Measurements from ENCODE around the gene GDPGP1.
"Not testable (repeated sequence)": the region's sequence is repeated elsewhere in the genome, so short reads cannot be mapped to it uniquely, and the experiment has no call there.

The GDPGP1 gene

DNA sequence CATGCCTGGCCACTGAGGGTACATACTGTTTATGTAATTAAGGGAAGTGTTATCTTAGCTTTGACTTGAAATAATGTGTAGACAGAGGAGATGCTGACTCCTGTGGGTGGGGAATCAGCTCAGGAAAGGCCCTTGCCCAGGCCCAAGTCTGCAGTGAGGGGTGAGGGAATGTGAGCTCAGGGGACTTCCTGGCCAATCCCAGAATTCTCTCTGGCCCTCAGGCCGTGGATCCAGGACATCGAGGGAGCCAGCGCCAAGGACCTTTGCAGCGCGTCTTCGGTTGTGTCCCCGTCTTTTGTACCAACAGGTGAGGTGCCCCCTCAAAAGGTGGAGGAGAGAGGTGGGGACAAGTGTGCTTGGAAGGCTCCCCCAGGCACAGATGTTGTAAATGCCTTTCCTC, 6.7 kb upstream of the GDPGP1 start:
- DNase-seq: no peak

DNA sequence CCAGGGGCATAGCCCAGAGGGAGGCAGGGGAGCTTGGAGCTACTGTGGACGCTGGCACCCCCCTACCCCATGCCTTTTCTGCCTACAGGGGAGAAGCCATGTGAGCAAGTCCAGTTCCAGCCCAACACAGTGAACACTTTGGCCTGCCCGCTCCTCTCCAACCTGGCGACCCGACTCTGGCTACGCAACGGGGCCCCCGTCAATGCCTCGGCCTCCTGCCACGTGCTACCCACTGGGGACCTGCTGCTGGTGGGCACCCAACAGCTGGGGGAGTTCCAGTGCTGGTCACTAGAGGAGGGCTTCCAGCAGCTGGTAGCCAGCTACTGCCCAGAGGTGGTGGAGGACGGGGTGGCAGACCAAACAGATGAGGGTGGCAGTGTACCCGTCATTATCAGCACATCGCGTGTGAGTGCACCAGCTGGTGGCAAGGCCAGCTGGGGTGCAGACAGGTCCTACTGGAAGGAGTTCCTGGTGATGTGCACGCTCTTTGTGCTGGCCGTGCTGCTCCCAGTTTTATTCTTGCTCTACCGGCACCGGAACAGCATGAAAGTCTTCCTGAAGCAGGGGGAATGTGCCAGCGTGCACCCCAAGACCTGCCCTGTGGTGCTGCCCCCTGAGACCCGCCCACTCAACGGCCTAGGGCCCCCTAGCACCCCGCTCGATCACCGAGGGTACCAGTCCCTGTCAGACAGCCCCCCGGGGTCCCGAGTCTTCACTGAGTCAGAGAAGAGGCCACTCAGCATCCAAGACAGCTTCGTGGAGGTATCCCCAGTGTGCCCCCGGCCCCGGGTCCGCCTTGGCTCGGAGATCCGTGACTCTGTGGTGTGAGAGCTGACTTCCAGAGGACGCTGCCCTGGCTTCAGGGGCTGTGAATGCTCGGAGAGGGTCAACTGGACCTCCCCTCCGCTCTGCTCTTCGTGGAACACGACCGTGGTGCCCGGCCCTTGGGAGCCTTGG, 5.9 kb upstream of the GDPGP1 start:
- no peak for DNase-seq

DNA sequence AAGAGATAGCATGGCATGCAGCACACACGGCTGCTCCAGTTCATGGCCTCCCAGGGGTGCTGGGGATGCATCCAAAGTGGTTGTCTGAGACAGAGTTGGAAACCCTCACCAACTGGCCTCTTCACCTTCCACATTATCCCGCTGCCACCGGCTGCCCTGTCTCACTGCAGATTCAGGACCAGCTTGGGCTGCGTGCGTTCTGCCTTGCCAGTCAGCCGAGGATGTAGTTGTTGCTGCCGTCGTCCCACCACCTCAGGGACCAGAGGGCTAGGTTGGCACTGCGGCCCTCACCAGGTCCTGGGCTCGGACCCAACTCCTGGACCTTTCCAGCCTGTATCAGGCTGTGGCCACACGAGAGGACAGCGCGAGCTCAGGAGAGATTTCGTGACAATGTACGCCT, 5.0 kb upstream of the GDPGP1 start:
- DNase-seq: no peak

DNA sequence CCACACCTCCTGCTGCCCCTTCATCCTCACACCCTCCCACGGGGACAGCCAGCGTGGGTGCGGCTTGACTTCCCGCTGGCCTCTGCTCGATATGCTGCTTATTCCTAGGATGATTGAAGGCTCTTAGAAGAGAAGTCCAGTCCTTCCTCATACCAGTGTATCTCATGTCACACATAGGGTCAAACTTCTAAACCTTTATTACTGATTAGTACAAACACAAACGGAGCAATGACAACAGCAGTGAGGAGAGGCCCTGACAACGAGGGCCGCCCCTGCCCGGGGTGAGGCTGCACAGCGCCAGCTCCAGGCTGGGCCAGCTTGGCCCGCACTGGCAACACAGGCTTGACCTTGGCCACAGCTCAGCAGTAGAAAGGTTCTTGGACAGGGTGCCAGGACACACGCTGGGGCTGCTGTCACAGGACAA, 3.9 kb upstream of the GDPGP1 start:
- no peak for DNase-seq

DNA sequence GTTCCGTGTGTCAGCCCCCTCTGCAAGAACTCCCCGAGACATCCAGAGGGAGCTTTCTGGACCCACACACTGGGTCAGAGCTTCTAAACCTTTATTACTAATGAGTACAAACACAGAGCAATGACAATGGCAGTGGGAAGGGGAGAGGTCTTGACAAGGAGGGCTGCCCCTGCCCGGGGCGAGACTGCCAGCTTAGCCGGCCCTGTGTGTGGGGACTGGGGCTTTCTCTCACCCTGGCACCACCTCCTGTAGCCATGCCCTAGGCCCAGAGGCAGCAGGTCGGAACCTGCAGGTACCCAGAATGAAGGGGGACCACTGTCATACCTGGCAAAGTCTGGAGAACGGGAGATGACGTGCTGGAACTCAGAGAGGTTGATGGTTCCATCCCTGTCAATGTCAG, 3.4 kb upstream of the GDPGP1 start:
- no peak for DNase-seq

DNA sequence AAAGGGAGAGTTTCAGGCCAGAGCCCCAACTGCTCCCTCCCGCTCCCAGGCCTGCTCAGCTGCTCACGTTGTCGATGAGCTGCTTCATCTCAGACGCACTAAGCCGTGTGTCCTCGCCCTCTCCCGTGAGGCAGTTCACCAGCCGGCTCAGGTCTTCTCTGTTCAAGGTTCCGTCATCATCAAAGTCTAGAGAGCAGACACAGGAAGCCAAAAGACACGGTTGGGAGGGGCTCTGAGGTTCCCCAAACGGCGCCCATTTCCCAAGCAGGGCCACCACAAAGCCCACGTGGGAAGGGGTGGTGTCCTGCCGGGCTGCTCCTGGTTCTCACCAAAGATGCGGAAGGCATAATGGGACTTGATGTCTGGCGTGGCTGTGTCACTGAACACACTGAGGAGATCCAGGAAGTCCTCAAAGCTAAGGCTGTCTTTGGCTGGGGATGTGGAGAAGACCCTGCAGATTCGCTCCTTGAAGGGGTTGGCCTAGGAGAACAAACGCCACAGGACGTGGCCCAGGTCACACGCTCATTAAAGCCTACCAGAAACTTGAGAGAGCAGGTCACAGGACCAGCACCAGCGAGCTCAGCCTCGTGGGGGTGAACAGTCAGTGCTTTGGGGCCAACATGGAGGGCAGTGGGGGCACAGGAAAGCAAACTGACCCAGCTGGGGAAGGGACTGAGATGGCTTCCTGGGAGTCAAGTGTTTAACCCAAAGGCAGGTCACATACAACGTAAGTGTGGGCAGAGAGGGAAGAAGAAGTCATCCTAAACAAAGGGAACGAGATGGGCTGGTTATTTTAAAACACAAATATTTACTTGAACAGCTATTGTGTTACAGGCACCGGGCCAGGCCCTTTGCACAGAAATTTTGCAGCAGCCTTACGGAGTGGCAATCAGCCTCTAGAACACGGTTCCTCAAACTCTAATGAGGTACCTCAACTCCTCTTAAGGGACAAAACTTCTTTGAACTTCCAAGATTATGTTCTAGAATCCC, 2.7 kb upstream of the GDPGP1 start:
- no peak for DNase-seq

DNA sequence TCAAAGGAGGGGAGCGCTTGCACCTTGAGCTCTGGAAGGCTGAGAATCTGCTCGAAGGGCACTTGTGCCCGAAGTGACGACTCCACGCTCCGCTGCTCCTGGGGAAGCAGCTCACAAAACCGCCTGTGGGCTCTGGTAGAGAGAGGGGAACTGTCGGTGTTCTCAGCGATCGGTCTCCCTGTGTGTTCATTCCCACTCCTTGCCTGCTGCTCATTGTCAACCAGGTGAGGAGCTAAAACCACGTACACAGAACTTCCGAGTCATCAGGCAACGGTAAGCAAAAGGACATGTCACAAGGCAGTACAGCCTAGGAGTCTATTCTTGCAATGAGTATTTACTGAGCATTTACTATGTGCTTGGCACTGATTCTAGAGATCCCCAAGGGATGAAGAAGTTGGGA, 1.8 kb upstream of the GDPGP1 start:
- no peak for DNase-seq

DNA sequence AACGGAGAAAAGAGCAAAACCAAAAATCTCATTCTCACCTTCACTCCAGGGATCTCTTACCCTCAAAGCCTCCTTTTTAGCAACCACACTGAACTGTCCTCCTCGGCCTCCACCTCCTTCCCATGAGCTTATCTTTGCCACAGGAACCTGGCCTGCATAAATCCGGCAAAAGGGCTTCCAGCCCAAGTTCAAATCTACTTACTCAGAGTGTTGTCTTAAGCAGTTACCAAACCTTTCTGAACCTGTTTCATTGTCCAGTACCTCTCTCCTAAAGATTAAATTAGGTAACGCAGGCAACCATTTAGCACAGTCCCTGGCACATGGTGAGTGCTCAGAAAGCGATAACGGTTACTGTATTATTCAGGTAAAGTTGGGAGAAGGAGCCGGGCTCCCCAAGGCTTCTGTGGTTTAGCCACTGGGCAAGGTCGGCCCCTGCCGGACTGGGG, 1.0 kb upstream of the GDPGP1 start:
- no peak for DNase-seq

DNA sequence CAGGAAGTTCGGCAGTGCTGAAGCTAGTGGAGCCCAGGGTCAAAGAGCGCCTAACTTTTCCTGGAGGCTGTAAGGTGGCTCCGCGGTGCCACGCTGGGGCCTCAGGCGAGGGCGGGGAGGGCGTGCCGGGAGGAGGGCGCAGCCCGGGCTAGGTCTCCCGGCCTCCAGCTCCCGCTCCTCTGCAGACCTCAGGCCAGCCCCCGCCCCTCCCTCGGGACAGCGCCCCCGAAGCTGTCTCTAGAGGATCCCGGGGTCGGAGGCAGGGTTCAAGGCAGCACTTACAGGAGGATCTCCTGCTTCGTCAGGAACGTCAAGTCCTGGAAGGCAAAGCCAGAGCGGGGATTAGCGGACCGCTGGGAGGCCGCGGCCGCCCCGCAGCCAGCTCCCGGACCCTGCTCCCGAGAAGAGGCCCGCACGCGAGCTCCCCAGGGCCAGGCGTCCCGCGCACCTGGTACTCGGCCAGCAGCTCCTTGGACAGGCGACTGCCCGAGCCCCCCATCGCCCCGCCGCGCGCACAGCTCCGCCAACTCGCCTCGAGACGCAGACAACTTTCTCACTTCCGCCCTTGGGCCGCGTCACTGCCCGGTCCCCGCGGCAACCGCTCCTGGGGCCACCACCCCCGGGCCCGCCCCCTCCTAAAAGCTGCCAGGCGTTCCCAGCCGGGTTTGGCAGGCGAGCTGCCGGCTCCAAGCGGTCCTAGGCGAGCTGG, 468 bp upstream of the GDPGP1 start, which contains the start of gene CIB1:
Gene CIB1, minus strand, starts transcription at position 555 of the 709 bp plus-strand sequence. Its CDS starts 56 bp downstream, at position 499.
- peak; percentile 62 for DNase-seq

DNA sequence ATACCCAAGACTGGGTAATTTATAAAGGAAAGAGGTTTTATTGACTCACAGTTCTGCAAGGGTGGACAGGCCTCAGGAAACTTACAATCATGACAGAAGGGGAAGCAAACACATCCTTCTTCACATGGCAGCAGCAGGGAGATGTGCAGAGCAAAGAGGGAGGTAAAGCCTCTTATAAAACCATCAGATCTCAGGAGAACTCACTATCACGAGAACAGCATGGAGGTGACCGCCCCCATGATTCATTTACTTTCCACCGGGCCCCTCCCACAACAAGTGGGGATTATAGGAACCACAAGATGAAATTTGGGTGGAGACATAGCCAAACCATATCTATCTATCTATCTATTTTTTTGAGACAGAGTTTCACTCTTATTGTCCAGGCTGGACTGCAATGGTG, 5.4 kb downstream of the GDPGP1 start:
- no peak for DNase-seq

DNA sequence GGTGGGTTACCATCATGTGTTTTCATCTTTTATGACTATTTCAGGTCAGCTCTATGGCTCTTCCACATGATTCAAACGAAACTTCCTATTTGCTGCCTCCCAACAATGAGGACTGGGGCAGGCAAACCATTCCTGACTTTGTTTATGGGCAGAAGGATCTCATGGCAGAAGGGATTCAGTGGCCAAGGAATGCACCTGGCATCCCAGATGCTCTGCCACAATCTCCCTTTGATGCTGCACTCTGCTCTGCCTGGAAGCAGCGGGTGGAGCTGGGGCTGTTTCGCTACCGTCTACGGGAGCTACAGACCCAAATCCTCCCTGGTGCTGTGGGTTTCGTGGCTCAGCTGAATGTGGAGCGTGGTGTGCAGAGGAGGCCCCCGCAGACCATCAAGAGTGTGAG, 6.8 kb downstream of the GDPGP1 start:
- peak; percentile 7 for DNase-seq

DNA sequence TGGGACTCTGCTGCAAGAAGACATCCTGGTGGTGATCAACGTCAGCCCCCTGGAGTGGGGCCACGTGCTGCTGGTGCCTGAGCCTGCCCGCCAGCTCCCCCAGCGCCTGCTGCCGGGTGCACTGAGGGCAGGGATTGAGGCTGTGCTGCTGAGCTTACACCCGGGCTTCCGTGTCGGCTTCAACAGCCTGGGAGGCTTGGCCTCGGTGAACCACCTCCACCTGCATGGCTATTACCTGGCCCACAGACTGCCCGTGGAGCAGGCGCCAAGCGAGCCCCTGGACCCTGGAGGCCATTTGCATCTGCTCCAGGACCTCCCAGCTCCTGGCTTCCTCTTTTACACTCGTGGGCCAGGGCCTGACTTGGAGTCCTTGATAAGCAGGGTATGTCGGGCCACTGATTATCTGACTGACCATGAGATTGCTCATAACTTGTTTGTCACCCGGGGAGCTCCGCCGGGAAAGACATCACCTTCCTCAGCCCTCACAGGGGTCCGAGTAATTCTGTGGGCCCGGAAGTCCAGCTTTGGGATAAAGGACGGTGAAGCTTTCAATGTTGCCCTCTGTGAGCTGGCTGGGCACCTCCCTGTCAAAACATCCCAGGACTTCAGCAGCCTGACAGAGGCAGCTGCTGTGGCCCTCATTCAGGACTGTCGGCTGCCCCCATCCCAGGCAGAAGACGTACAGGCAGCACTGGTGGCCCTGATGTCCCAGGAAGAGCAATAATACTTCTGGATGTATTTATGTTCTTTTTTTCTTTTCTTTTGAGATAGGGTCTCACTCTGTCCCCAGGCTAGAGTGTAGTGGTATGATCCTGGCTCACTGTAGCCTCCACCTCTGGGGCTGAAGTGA, 7.6 kb downstream of the GDPGP1 start:
- no peak for DNase-seq

DNA sequence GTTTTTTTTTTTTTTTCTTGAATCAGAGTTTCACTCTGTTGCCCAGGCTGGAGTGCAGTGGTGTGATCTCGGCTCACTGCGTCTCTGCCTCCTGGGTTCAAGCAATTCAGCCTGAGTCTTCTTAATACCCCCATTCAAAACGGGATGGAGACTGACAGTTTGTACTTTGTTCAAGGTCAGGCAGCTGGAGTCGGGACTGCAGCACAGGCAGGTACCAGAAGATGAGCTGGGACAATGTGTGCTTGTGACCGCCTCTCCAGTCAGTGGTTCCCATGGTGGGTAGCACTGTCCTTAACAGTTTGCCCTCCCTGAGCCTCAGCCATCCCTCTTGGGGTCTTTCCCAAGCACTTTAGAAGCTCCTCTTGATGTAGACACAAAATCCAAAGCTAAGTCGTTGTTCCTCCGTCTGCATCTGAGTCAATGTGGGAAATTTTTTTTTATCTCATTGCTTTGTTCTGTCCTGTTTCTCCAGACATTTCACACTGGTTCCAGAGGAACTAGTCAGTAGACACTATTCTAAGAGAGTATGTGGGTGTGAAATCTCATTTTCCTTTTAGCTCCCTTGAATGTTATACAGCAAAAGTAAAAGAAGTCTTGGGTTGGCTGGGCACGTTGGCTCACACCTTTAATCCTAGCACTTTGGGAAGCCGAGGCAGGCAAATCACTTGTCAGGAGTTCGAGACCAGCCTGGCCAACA, 10.1 kb downstream of the GDPGP1 start:
- DNase-seq: no peak

DNA sequence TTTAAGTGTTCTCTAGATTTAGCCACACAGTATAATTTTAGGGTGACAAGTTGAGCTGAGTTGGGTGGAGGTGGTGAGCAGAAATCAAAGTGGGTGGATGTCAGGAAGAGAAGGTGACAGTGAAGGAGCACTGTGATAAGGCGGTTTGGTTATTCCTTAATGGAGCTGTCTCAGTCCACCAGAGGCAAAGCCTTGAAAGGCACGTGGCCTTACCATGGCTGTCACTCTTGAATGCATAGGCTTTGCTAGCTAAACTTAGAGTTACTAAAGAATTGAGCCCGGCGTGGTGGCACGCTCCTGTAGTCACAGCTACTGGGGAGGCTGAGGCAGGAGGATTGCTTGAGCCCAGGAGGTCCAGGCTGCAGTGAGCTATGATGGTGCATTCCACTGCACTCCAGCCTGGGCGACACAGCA, 14.8 kb downstream of the GDPGP1 start:
- no peak for DNase-seq

DNA sequence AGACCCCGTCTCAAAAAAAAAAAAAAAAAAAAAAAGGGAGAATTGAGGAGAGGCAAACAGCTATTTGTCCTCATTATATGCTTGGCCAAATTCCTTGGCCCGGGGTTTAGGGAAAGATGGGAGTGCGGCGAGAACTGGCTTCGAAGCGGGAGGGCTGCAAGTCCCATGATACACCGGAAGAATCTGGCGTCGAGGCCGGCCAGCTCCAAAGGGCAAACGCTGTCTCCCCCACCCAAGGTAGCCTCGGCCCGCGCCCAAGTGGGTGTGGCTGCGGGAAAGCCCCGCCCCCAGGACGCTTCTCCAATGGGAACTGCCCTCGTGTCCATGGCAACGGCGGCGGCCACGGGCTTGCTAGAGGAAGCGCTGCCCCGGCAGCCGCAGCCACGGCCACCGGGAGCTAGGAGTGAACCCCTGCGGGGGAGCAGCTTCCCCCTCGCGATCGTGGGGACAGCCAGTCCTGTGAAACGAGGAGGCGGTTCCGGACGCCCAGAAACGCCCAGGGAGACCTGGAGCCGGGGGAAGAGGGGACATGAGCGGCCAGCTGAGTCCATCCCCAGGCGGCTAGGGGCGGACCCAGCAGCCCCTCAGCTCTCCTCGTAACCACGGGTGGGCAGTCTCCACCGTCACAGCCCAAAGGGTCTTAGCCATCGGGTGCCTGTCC, 15.3 kb downstream of the GDPGP1 start, which contains the start of gene TTLL13:
Gene TTLL13, plus strand, starts transcription at position 354 of the 661 bp plus-strand sequence. CDS start 1,075 bp downstream, outside the sequence.
- no peak for DNase-seq

DNA sequence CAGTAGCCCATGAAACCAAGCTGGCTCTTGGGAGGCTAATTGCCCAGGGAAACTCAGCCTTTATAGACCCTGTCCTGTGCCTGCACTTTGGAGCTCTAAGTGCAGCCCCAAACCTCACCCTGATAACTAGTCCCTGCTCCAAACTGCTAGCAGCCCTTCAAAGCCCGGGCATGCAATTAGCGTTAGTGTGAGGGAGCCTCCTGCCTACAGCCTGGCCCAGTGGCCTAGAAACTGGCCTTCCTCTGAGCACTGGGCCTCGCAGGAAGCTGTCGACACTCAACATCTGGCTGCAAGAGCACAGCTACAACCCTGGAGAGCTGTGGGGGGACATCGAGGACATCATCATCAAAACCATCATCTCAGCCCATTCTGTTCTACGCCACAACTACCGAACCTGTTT, 23.8 kb downstream of the GDPGP1 start:
- no peak for DNase-seq

DNA sequence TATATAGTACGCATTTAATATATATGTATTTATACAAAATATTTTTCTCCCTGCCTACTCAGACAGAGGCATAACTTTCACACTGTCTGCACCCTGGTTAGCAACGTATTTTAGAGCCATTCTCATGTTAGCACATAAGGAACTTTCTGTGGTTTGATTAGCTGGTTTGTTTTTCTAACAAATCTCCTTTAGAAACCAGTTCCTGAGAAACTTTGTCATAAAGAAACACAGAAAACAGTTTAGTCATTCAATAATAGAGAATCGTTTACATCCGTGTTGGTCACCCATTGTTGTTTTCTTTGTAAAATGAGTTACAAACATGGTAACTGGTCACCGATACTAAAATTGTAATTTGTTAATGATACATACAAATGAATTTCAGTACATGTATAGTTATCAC, 25.5 kb downstream of the GDPGP1 start:
- no peak for DNase-seq

DNA sequence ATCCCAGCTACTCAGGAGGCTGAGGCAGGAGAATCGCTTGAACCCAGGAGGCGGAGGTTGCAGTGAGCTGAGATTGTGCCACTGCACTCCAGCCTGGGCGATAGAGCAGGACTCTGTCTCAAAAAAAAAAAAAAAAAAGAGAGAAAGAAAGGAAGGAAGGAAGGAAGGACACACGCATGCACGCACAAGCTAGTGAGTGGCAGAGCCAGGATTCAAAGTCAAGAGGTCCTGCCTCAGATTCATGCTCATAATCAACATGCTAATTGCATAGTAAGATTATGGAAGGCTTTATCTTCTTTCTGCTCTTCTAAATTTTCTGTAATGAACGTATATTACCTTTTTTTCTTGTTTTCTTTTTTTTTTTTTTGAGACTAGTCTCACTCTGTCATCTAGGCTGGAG, 26.7 kb downstream of the GDPGP1 start:
- not testable (repeated sequence) for DNase-seq

DNA sequence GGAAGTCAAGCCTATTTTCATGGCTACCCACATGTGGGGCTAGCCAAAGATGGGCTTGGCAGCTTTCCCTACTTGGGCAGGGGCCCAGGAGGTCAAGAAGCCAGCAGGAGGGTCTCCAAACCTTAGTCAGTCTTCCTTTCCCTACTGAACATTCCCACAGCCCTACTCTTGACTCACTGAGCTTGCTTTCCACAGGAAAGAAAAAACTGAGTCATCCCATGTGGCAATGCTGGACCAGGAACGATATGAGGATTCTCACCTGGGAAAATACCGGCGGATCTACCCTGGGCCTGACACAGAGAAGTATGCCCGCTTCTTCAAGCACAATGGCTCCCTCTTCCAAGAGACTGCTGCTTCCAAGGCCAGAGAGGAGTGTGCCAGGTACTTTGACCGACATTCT, 27.8 kb downstream of the GDPGP1 start:
- no peak for DNase-seq

DNA sequence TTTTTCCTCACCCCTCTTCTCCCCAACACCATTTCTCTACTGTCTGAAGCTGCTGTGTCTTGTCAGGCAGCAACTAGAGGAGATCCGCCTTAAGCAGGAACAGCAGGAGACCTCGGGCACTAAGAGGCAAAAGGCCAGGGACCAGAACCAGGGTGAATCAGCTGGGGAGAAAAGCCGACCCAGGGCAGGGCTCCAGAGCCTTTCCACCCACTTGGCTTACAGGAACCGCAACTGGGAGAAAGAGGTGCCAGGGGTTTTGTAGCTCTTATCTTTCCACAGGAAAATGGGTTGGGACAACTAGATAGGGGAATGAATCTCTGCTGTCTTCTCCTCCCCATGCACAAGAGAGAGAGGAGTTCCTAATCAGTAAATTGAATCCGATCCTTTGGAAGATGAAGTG, 28.4 kb downstream of the GDPGP1 start:
- DNase-seq: no peak

All from NCI-H1694 (cell line).